ENCODE results near the gene LPCAT3.

LPCAT3 gene

DNA sequence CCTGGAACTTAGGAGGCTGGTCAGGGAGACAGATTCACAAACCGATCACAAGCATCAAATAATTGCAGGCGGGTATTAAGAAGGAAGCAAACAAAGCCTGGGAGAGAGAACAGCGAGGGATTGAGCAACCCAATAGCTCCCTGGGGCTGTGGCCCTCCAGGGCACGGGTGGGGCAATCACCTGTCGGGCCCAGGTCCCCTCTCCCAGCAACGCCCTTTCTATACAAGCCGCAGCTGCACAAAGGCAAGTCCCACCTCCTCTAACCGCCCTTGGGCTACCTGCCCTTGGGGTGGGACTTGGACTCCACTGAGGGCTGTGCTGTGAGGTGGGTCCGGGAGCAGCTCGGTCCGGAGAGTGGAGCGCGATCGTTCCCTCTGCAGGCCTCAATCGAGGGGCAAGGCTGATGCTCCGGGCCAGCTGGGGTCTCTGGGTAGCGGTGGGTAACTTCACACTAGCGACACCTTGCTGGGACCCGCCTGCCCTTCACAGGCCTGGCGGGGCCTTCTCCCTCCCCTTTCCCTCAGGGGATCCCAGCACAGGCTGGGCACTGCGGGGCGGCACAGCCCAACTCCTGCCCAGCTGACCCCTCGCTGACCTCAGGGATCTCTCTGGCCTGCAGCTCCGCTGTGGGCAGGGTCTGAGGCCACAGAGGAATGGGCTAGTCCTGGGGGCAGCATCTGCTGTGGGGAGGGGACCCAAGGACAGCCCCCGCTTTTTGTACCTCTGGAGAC is 55.8 kb downstream of the LPCAT3 start:
- no peak for DNase-seq

DNA sequence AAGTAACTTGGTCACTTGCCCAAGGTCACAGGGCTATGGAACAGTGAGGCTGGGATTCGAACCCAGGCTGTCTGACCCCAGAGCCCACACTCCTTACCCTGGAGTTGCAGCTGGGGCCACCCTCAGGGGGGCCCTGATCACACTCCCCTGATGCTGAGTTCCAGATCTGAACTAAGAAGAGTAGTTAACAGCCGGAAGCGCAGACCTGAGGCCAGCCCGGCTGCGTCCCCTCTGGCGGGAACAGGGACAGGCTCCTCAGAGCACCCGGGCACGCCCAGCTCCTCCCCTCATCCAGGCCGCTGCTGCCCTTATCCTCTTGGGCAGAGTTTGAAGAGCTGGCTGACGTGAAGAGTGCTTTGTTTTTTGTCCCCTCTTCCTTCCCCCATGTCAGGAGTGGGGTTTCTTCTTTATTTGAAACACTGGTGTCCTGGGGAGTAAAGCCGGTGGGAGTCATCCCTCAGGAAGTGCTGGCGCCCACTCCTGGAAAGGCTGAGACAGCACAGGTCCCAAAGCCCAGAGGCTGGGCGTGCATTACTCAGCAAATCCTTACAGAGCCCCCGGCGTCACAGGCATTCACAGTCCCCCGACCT is 56.5 kb downstream of the LPCAT3 start:
- no peak for DNase-seq

GRCh38 chr12:6961278-6961694 is 57.0 kb downstream of the LPCAT3 start:
- DNase-seq = peak; percentile 95 to 97

- no peak for DNase-seq
Observed at GRCh38 chr12:6960593-6961277, 57.5 kb downstream of the LPCAT3 start.

GRCh38 chr12:6959805-6960592 is 58.3 kb downstream of the LPCAT3 start:
- DNase-seq = no peak

GRCh38 chr12:6959058-6959804 is 59.0 kb downstream of the LPCAT3 start:
- peak; percentile 62 to 66 for DNase-seq

DNA sequence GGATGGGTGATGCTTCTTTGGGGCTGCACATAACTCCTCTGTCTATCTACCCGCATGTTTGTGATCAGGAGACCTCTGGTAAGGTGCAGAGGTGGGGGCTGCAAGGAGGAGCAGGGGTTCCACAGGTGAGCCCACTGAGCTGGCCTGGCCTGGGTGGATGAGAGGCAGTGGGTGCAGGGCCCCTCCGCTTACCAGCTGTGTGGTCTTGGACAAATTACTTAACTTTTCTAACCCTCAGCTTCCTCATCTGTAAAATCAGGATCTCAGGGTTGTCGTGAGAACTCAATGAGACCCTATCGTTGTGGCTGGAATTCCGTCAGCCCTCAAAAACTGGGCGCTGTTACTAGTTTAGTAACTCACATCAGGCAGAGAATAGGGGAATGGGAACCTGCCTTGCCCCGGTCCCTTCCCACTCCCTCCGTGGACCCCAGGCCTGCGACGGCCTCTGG is 59.6 kb downstream of the LPCAT3 start:
- DNase-seq = no peak

DNA sequence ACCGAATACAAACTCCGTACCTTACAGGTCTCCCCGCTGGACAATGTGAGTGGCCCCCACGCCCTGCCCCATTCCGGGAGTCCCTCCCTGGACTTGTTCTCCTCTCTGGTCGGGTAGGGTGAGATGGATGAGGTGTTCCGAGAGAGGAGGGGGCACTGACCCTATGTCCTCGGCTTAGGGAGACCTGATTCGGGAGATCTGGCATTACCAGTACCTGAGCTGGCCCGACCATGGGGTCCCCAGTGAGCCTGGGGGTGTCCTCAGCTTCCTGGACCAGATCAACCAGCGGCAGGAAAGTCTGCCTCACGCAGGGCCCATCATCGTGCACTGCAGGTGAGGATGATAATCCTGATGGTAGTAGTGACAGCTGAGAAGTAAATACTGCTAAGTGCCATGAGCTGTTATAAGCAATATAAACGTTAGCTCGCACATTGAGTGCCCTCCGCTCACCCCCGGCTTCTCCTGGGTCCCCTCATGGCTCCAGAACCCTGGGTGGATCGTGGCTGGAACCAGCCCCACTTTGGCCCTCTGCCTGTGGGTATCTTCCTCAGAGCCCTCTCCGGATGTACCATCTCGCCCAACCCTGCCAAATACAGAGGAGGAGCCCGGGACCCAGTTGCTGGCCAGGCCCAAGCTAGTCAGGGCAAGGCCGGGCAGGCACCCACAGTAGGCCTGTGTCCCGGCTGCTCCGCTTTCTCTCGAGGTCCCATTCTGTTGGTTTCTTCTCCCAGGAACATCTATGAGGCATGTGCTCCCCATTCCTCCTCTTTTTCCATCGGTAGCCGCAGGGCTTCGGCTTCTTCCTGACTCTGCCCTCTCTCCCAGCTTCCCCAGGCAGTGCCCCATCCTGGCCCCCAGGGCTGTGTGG is 60.3 kb downstream of the LPCAT3 start:
- no peak for DNase-seq

- DNase-seq = no peak
Observed at GRCh38 chr12:6957151-6957701, 61.0 kb downstream of the LPCAT3 start.

DNA sequence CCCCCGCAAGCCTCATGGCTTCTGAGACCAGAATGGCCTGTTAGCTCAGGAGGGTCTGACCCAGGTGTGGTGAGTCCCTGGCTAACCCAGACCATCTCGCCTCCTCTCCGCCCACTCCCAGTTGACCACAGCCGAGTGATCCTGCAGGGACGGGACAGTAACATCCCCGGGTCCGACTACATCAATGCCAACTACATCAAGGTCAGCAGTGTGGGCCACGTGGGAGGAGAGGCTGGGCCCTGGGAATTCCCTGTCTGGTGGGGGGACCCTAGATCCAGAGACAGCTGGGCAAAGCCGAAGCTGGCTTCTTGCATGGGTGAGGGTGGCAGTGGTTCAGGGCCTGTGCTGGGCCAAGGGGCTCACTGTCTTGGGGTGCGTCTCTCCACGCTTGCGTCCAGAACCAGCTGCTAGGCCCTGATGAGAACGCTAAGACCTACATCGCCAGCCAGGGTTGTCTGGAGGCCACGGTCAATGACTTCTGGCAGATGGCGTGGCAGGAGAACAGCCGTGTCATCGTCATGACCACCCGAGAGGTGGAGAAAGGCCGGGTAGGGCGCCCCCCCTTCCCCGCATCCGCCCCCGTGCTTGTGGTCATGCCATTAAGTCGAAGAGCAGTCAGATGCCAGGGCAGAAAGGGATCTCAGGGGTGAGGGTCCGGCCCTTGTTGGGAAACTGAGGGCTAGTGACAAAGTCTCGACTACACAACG is 62.1 kb downstream of the LPCAT3 start:
- DNase-seq = no peak

DNA sequence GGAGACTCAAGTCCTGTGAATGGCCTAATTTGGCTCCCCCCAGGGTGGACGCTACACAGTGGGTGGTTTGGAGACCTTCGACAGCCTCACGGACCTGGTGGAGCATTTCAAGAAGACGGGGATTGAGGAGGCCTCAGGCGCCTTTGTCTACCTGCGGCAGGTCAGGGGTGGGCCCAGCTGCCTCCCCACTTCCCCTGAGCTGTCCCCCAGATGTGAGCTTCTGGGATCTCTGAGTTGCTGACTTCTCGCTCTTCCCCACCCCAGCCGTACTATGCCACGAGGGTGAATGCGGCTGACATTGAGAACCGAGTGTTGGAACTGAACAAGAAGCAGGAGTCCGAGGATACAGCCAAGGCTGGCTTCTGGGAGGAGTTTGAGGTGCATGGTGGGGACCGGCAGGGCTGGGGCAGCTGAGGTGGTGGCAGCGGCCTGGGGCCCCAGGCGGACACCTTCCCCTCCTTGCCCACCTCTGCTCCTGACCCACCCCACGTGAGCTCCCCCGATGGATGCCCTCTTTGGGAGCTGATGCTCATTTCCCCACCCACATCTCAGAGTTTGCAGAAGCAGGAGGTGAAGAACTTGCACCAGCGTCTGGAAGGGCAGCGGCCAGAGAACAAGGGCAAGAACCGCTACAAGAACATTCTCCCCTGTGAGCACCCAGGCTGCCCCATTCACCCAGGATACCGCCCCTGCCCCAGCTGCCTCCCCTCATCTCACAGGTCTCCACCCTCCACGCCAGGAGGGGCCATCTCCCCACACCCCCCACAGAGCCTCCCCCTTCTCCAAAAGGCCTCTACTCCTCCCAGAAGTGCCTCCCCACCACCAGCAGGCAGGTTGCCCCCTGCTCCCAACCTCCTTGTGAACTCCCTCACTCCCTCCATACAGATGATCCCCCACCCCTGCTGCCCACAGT is 62.9 kb downstream of the LPCAT3 start:
- DNase-seq = no peak

DNA sequence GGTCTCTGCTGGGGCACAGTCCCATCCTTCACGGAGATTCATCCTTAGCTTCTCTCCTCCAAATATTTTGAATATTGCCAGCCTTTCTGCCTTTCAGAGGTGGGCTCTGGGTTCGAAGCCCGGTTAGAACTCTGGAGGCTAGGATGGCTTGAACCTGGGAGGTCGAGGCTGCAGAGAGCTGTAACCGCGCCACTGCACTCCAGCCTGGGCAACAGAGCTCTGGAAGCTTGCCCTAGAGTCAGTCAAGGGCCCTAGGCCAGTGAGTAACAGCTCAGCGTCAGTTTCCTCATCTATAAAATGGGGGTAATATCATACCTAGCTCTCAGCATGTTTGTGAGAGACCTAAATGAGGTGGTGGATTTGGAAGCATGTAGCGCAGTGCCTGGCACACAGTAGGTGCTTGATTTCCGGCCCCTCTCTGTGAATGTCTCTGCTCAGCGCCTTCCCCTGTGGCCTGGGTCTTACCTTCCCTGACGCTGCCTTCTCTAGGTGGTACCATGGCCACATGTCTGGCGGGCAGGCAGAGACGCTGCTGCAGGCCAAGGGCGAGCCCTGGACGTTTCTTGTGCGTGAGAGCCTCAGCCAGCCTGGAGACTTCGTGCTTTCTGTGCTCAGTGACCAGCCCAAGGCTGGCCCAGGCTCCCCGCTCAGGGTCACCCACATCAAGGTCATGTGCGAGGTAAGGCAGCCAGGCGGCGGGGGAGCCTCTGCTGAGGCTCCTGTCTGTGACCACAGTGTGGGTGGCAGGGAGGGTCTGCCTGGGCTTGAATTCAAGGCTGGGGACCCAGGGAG is 63.8 kb downstream of the LPCAT3 start:
- no peak for DNase-seq

GRCh38 chr12:6953442-6954315 is 64.6 kb downstream of the LPCAT3 start:
- peak; percentile 76 to 80 for DNase-seq

DNA sequence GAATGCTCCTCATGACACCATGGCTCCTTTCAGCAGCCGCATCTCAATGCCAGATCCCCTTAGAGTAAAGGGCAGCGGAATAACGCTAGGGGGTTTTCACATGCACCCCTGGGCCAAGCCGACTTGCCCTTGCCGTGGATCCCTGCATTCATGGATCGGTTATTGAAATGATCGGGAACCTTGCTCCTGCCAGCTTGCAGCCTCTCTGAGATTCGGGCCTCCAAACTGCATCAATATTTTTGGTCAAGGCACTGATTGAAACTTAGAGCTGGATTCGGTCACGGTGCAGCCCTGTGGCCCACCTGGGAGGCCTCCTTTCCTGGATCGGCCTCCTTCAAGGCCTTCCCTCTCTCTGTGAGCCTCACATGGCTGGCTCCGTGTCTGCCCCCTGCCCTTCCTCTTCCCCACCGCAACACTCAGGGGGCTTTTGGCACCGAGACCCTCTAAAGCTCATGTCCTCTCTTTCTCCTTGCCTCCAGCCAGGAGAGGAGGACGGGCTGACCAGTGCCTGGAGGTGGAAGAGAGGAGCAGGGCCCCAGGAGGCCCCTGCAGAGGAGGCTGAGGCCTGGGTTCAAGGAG is 65.3 kb downstream of the LPCAT3 start:
- no peak for DNase-seq

DNA sequence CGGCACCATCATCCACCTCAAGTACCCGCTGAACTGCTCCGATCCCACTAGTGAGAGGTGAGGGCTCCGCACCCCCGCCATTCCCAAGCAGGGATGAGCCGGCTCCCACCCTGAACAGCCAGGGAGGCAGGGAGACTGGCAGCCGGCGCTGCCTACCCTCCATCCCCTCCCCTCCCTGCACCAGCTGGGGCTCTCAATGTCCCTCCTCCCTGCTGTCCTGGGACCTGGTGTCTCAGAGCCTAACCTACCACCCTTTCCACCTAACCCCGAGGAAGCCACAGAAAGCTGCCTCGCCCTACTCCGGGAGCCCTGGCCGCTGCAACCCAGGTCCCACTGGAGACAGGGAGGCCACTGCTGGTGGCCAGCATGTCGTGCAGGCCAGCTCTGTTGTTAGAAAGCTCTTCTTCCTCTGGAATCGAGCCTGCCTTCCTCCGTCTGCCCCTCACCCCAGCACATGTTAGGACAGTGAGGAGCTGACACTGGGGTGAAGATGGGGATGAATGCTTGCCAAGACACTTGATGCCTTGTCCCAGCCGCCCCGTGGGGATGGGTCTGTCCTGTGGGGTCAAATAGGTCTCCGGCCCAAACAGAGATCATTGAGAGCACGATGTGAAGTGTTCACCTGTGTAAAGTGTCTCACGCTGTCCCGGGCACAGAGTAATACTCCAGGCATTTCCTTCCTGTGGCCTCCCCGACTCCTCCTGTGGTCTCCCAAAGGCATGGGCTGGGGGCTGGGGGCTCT is 66.0 kb downstream of the LPCAT3 start:
- no peak for DNase-seq

GRCh38 chr12:6951551-6952120 is 66.6 kb downstream of the LPCAT3 start:
- DNase-seq = no peak

All from activated CD4-positive, alpha-beta T cell treated with anti-CD3 and anti-CD28 coated beads, Interleukin-2, amount 50 U/mL, for 4 hours (primary cell).